ENCODE results near the gene RABGAP1L. TPM values are rescaled to one million over a fixed set of nuclear protein-coding genes. Genes with fewer than 3 reads are reported as not detected.

Gene RABGAP1L
- total RNA-seq, 1 experiment from 2014 or later: 29.3 TPM

GRCh38 chr1:174954671-174955669 lies 795.6 kb downstream of the RABGAP1L start:
- no peak for DNase-seq (ENCODE audit: low read depth, low spot score)
- H3K9me2 ChIP-seq (ENCODE audit: insufficient read depth): no peaks in the 10 kb centered on the region
- intact Hi-C loops (cut with micrococcal nuclease): no loop called here
- no peak overlapping the region for H3K4me3 ChIP-seq (replicated peaks in 1 of 2; ENCODE audit: low read depth in 1 of 2, low read length in 2 of 2)
- ChIA-PET POLR2A (no interaction called here), RAD21 (ENCODE audit: low non-redundant PET in 1 of 2, low total read pairs in 2 of 2, uncharacterized antibody in 2 of 2, unreplicated experiment in 2 of 2) (no interaction called here), CTCF (no interaction called here)
- H3K4me1 ChIP-seq (ENCODE audit: control insufficient read depth in 1 of 2, insufficient read depth in 2 of 2, low read length in 2 of 2): no peaks in the 10 kb centered on the region
- no peaks in the 10 kb centered on the region for H4K20me1 ChIP-seq (ENCODE audit: insufficient read depth)
- H3K27me3 ChIP-seq (ENCODE audit: insufficient read depth, low read length): no peaks in the 10 kb centered on the region
- H3K4me2 ChIP-seq (ENCODE audit: low read length): no peak overlapping the region
- no peak for ATAC-seq
- no peak overlapping the region for H3K9ac ChIP-seq (ENCODE audit: low read length)
- no peaks in the 10 kb centered on the region for H3K9me3 ChIP-seq (ENCODE audit: control insufficient read depth in 1 of 2, insufficient read depth in 1 of 2, low read depth in 1 of 2, low read length in 2 of 2)
- H3K27ac ChIP-seq (ENCODE audit: low read depth, low read length): no peak overlapping the region
- no TSS peak for BruUV-seq (replicated peaks)
- TF ChIP-seq RAD21 (IDR thresholded peaks at IDR 0.05; ENCODE audit: low read depth) (no peak), POLR2AphosphoS5 (IDR thresholded peaks at IDR 0.05; ENCODE audit: low read depth, low read length) (no peak), REST (IDR thresholded peaks at IDR 0.05; ENCODE audit: low read depth) (no peak), ZBTB33 (IDR thresholded peaks at IDR 0.05; ENCODE audit: extremely low read depth, insufficient replicate concordance, low read length) (no peak), ZFX (IDR thresholded peaks at IDR 0.05) (no peak), CTCF (IDR thresholded peaks at IDR 0.05 in 2 of 3, conservative IDR thresholded peaks at IDR 0.05 in 1 of 3; ENCODE audit: borderline replicate concordance in 1 of 3, insufficient read depth in 1 of 3, low read depth in 2 of 3, low read length in 2 of 3) (no peak), JUND (IDR thresholded peaks at IDR 0.05) (no peak)
- H3K79me2 ChIP-seq (ENCODE audit: insufficient read depth, low read length): no peaks in the 10 kb centered on the region
- no peaks in the 10 kb centered on the region for H3K36me3 ChIP-seq (ENCODE audit: control insufficient read depth in 1 of 2, insufficient read depth in 2 of 2, low read length in 2 of 2)
- H2AFZ ChIP-seq (ENCODE audit: low read depth, low read length, poor library complexity, severe bottlenecking): no peak overlapping the region

Measured in HCT116 (cell line).